OCI-LY7 (cell line): Measurements from ENCODE around the gene FKBP2. TPM values are rescaled to one million over a fixed set of nuclear protein-coding genes. Genes with fewer than 3 reads are reported as not detected.

Experiments
- BruUV-seq: library from RNA; stranded (reverse); fragments of 400-500 nt; replicated peaks from 2 replicates; lab custom pipeline; 2021; lab: Mats Ljungman, UMichigan
- CTCF ChIA-PET: fragments of 300-600 bp; sonication (Branson Sonifier 250); formaldehyde crosslinking; loops from one replicate; lab custom pipeline; 2022; ENCODE audit warnings: antibody characterized with exemption; ENCODE audit not compliant: unreplicated experiment; lab: Charles Lee
- POLR2A ChIA-PET: fragments of 300-600 bp; sonication (Branson Sonifier 250); formaldehyde crosslinking; loops from one replicate; lab custom pipeline; 2022; ENCODE audit warnings: antibody characterized with exemption; lab: Charles Lee
- DNase-seq: peaks from one replicate; pipeline ENCODE4 v3.0.0-alpha.2; 2015; ENCODE audit warnings: low spot score
- H2AFZ ChIP-seq: fragments of 200-600 bp; sonication (generic), shearing (Covaris generic); 2 replicates; pipeline ENCODE4 v1.6.1; 2014; ENCODE audit warnings: mild to moderate bottlenecking, antibody characterized with exemption, low read length, moderate library complexity
- H3K27ac ChIP-seq: fragments of 200-600 bp; sonication (generic); 2 replicates; pipeline ENCODE4 v1.5.1; 2014; ENCODE audit warnings: mixed run types, low read depth, mild to moderate bottlenecking, moderate library complexity, low read length, inconsistent platforms; ENCODE audit not compliant: poor library complexity, severe bottlenecking
- H3K36me3 ChIP-seq: fragments of 200-600 bp; sonication (generic); 2 replicates; pipeline ENCODE4 v1.6.1; 2014; ENCODE audit warnings: mild to moderate bottlenecking, antibody characterized with exemption, low read length, moderate library complexity, mixed read lengths; ENCODE audit not compliant: insufficient read depth
- H3K4me1 ChIP-seq: fragments of 200-600 bp; sonication (generic); 2 replicates; pipeline ENCODE4 v1.5.1; 2014; ENCODE audit warnings: mild to moderate bottlenecking, low read length; ENCODE audit not compliant: insufficient read depth, poor library complexity, severe bottlenecking
- H3K4me2 ChIP-seq: fragments of 200-600 bp; sonication (generic); 2 replicates; pipeline ENCODE4 v1.6.1; 2014; ENCODE audit warnings: mild to moderate bottlenecking, low read length
- H3K4me3 ChIP-seq: fragments of 200-600 bp; sonication (generic); 2 replicates; pipeline ENCODE4 v1.5.1; 2014; ENCODE audit warnings: mild to moderate bottlenecking, low read depth, low read length; ENCODE audit not compliant: poor library complexity, severe bottlenecking
- H3K79me2 ChIP-seq: fragments of 200-600 bp; sonication (generic); 2 replicates; pipeline ENCODE4 v1.6.1; 2016; ENCODE audit warnings: low read depth, mild to moderate bottlenecking, low read length, moderate library complexity, mixed read lengths; ENCODE audit not compliant: insufficient read depth
- H3K9me2 ChIP-seq: fragments of 200-600 bp; sonication (generic); 2 replicates; pipeline ENCODE4 v1.6.1; 2016; ENCODE audit warnings: mild to moderate bottlenecking, low read length, mixed read lengths; ENCODE audit not compliant: insufficient read depth
- H3K9me3 ChIP-seq: fragments of 200-600 bp; sonication (generic); 2 replicates; pipeline ENCODE4 v1.6.1; 2014; ENCODE audit warnings: mild to moderate bottlenecking, mixed run types, low read length, mixed read lengths
- H4K20me1 ChIP-seq: fragments of 200-600 bp; sonication (generic); 2 replicates; pipeline ENCODE4 v1.6.1; 2014; ENCODE audit warnings: mild to moderate bottlenecking, antibody characterized with exemption, low read length, moderate library complexity, mixed read lengths; ENCODE audit not compliant: insufficient read depth
- CTCF ChIP-seq: fragments of 200-600 bp; sonication (generic); conservative IDR thresholded peaks from 2 replicates; pipeline ENCODE4 v1.5.1; 2014; ENCODE audit warnings: mild to moderate bottlenecking, antibody characterized with exemption, low read length, moderate library complexity, mixed read lengths
- EZH2phosphoT487 ChIP-seq: fragments of 200-600 bp; sonication (generic); IDR thresholded peaks from 2 replicates; pipeline ENCODE4 v1.6.1; 2018; ENCODE audit warnings: low read depth, borderline replicate concordance, mild to moderate bottlenecking, mixed run types, antibody characterized with exemption, low read length, moderate library complexity, mixed read lengths
- intact Hi-C: fragments of 100-400 bp; cut with micrococcal nuclease; formaldehyde crosslinking; loops from one replicate; pipeline ENCODE4 v1.10.0; 2022; ENCODE audit not compliant: unreplicated experiment
- total RNA-seq, 2 experiments: library from RNA; depleted of rRNA in 1 of 2; stranded (reverse); fragments of >200 nt in 1 of 2; shearing (Covaris generic) in 1 of 2; gene quantifications; 2 replicates each; pipeline ENCODE4 v1.2.3, GENCODE V29; 2014 to 2022

Gene FKBP2
- total RNA-seq, 2 experiments from 2014 or later: 45.5 to 57.3 TPM

- H2AFZ ChIP-seq: peak overlapping the region; percentile 54
- intact Hi-C loops: loop anchor here (1.0 kb wide), 1 partner anchor 9 kb away; no protein-coding TSS in a partner anchor
- no TSS peak for BruUV-seq
Measured at GRCh38 chr11:64230985-64231365, 9.9 kb upstream of the FKBP2 start.

GRCh38 chr11:64231546-64231945 is 9.3 kb upstream of the FKBP2 start:
- intact Hi-C loops: no loop called here

More at GRCh38 chr11:64230985-64231365, 9.9 kb upstream of the FKBP2 start:
- POLR2A ChIA-PET: interaction anchor here (0.6 to 1.0 kb wide), 3 partner anchors 10 to 1640 kb away, joined by 3 to 4 read pairs (median 3); partner anchors contain the start of gene FKBP2
- H3K9me3 ChIP-seq: no peaks in the 10 kb centered on the region
- H3K9me2 ChIP-seq: no peaks in the 10 kb centered on the region
- no peaks in the 10 kb centered on the region for H3K36me3 ChIP-seq
- peak overlapping the region; percentile 72 for H3K4me3 ChIP-seq
- DNase-seq: peak; percentile 46
- peaks cover 54% of the 10 kb centered on the region for H3K4me1 ChIP-seq
- no peak for TF ChIP-seq EZH2phosphoT487
- no peak for TF ChIP-seq CTCF
- H3K79me2 ChIP-seq: peaks cover 8% of the 10 kb centered on the region; the same call in 1 of the 2 replicates
- no peaks in the 10 kb centered on the region for H4K20me1 ChIP-seq
- CTCF ChIA-PET: no interaction called here
- peak overlapping the region; percentile 66 for H3K27ac ChIP-seq
- peak overlapping the region; percentile 94 for H3K4me2 ChIP-seq

More at GRCh38 chr11:64231546-64231945, 9.3 kb upstream of the FKBP2 start:
- Histone ChIP-seq H3K4me3 (no peak overlapping the region), H3K4me2 (peak overlapping the region; percentile 30; the same call in 1 of the 2 replicates), H3K79me2 (peaks cover 8% of the 10 kb centered on the region; the same call in 1 of the 2 replicates), H3K27ac (no peak overlapping the region), H3K4me1 (peaks cover 54% of the 10 kb centered on the region), H4K20me1 (no peaks in the 10 kb centered on the region), H2AFZ (no peak overlapping the region), H3K9me2 (no peaks in the 10 kb centered on the region), H3K36me3 (no peaks in the 10 kb centered on the region), H3K9me3 (no peaks in the 10 kb centered on the region)
- no TSS peak for BruUV-seq
- POLR2A ChIA-PET: interaction anchor here (1.0 kb wide), 1 partner anchor 25 kb away, joined by 3 read pairs; no protein-coding TSS in a partner anchor
- CTCF ChIA-PET: no interaction called here
- no peak for TF ChIP-seq EZH2phosphoT487
- TF ChIP-seq CTCF: no peak
- DNase-seq: no peak
